ENCODE measurements around the gene DLGAP1.

DNA sequence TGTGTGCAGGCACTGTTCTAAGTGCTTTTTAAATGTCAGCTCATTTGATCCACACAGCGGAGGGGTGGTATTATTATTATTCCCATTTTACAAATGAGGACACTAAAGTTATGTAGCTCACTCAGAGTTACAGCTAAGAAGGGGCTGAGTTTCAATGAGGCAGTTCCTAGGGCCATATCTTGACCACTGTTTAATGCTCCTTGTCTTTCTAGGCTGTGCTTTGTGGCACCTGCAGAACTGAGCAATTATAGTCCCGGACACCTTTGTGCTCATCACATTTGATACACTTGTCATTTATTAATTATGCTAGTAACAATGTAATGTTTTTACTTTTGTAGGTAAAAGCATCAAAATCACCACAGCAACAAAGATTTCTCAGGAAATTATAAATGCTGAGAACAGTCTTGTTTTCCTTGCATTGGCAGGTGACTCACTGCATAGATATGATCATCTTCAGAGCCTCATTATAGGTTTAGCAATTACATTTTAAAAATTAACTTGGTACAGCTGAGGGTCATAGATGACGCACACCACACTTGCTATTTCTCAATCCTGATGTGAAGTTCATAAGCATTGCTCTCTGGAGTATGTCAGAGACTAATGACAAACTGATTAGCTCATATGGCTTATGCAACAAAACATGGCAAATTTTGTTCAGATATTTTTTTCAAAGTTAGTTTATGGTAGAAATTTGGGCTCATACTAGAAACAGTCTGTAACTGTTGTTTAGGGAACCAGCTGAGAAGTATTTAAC lies 638.3 kb downstream of the DLGAP1 start:
- TF ChIP-seq, protein P1, sequence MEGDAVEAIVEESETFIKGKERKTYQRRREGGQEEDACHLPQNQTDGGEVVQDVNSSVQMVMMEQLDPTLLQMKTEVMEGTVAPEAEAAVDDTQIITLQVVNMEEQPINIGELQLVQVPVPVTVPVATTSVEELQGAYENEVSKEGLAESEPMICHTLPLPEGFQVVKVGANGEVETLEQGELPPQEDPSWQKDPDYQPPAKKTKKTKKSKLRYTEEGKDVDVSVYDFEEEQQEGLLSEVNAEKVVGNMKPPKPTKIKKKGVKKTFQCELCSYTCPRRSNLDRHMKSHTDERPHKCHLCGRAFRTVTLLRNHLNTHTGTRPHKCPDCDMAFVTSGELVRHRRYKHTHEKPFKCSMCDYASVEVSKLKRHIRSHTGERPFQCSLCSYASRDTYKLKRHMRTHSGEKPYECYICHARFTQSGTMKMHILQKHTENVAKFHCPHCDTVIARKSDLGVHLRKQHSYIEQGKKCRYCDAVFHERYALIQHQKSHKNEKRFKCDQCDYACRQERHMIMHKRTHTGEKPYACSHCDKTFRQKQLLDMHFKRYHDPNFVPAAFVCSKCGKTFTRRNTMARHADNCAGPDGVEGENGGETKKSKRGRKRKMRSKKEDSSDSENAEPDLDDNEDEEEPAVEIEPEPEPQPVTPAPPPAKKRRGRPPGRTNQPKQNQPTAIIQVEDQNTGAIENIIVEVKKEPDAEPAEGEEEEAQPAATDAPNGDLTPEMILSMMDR (IDR thresholded peaks at IDR 0.05; ENCODE audit: low read depth, low read length), result no peak
- no peak for TF ChIP-seq EZH2phosphoT487 (IDR thresholded peaks at IDR 0.05; ENCODE audit: low read depth)
